T-cell (primary cell): ENCODE measurements around the gene NEK8. TPM values are rescaled to one million over a fixed set of nuclear protein-coding genes. Genes with fewer than 3 reads are reported as not detected.
"Not testable (repeated sequence)": the region's sequence is repeated elsewhere in the genome, so short reads cannot be mapped to it uniquely, and the experiment has no call there.

Experiments
- ATAC-seq, 4 experiments: fragments of 200-7000 bp in 3 of 4; fragments of 150-1000 bp in 1 of 4; cut with Tn5 transposase; replicated peaks in 1 of 4; 1 replicate in 3 of 4; 2 replicates in 1 of 4; pipeline ENCODE4 v1.10.0; 2021; ENCODE audit warnings: moderate library complexity in 3 of 4, mild to moderate bottlenecking in 2 of 4, moderate number of reproducible peaks in 1 of 4
- CTCF ChIA-PET, 2 donors: fragments of 300-600 bp; sonication (Branson Sonifier 250); formaldehyde crosslinking; loops; one replicate each; lab custom pipeline; 2022; ENCODE audit warnings: antibody characterized with exemption in 2 of 2; lab: Charles Lee
- POLR2A ChIA-PET, 2 donors: fragments of 300-600 bp; sonication (Branson Sonifier 250); formaldehyde crosslinking; loops; one replicate each; lab custom pipeline; 2022; ENCODE audit warnings: antibody characterized with exemption in 2 of 2; lab: Charles Lee
- DNase-seq, 35 experiments: peaks; one replicate each; pipeline versions ENCODE4 v3.0.0 to v3.0.0-alpha.2; 2013 to 2023
- H3K27ac ChIP-seq: one replicate; pipeline ENCODE4 v1.5.1; 2013; ENCODE audit warnings: low read length
- H3K27me3 ChIP-seq, 2 experiments: replicated peaks in 1 of 2; 1 replicate in 1 of 2; 2 replicates in 1 of 2; pipeline versions ENCODE4 v1.6.1 to v1.7.0; 2013; ENCODE audit warnings: low read length in 1 of 2, mixed read lengths in 1 of 2; ENCODE audit not compliant: control insufficient read depth in 2 of 2, insufficient read depth in 2 of 2; ENCODE audit errors: extremely low read depth in 1 of 2
- H3K36me3 ChIP-seq, 2 donors: 1 replicate in 1 of 2; 2 replicates in 1 of 2; pipeline versions ENCODE4 v1.6.1 to v1.7.0; 2013; ENCODE audit warnings: low read length in 1 of 2; ENCODE audit not compliant: control insufficient read depth in 2 of 2, insufficient read depth in 1 of 2; ENCODE audit errors: extremely low read depth in 1 of 2
- H3K4me1 ChIP-seq, 2 experiments: 1 replicate in 1 of 2; 2 replicates in 1 of 2; pipeline versions ENCODE4 v1.6.1 to v1.7.0; 2013; ENCODE audit warnings: low read length in 2 of 2, mixed read lengths in 1 of 2; ENCODE audit not compliant: insufficient read depth in 2 of 2, control insufficient read depth in 1 of 2; ENCODE audit errors: extremely low read depth in 1 of 2
- H3K4me3 ChIP-seq, 2 donors: 1 replicate in 1 of 2; 2 replicates in 1 of 2; pipeline versions ENCODE4 v1.5.1 to v1.7.0; 2013; ENCODE audit warnings: mild to moderate bottlenecking in 2 of 2, low read length in 1 of 2, moderate library complexity in 1 of 2; ENCODE audit not compliant: control insufficient read depth in 1 of 2; ENCODE audit errors: extremely low read depth in 1 of 2
- H3K9me3 ChIP-seq: 2 replicates; pipeline ENCODE4 v1.7.0; 2013
- H3K27ac Mint-ChIP-seq, 2 donors: one replicate each; pipeline ENCODE4 v1.8.0; 2020 to 2021; ENCODE audit warnings: mild to moderate bottlenecking in 2 of 2, mixed read lengths in 2 of 2
- H3K27me3 Mint-ChIP-seq, 2 donors: one replicate each; pipeline ENCODE4 v1.8.0; 2021 to 2022; ENCODE audit warnings: mixed read lengths in 2 of 2
- H3K36me3 Mint-ChIP-seq: one replicate; pipeline ENCODE4 v1.8.0; 2021; ENCODE audit warnings: mixed read lengths
- H3K4me1 Mint-ChIP-seq, 3 donors: one replicate each; pipeline ENCODE4 v1.8.0; 2020 to 2022; ENCODE audit warnings: mixed read lengths in 3 of 3, mild to moderate bottlenecking in 1 of 3
- H3K4me3 Mint-ChIP-seq, 3 donors: one replicate each; pipeline ENCODE4 v1.8.0; 2020 to 2022; ENCODE audit warnings: mild to moderate bottlenecking in 3 of 3, mixed read lengths in 3 of 3, moderate library complexity in 3 of 3
- H3K9me3 Mint-ChIP-seq, 3 donors: one replicate each; pipeline ENCODE4 v1.8.0; 2020 to 2022; ENCODE audit warnings: mixed read lengths in 3 of 3
- WGBS: methylation state at CpG from one replicate; pipeline ENCODE4 v1.1.5; 2013; ENCODE audit warnings: missing lambda C conversion rate; ENCODE audit not compliant: insufficient coverage; 5-methylcytosine and 5-hydroxymethylcytosine counted together
- total RNA-seq, 35 experiments: library from RNA in 6 of 35; stranded (reverse) in 6 of 35; fragments of 120-200 nt in 1 of 35; gene quantifications; one replicate each; pipeline versions ENCODE4 v1.2.1 to v1.2.4 and lab custom pipeline; 2013 to 2026

NEK8 gene
- total RNA-seq, 5 donors from 2014 or later (not counting 1 experiment from before 2014, with no cell fraction given), result 7.7 to 13.6 (median 12.7) TPM

DNA sequence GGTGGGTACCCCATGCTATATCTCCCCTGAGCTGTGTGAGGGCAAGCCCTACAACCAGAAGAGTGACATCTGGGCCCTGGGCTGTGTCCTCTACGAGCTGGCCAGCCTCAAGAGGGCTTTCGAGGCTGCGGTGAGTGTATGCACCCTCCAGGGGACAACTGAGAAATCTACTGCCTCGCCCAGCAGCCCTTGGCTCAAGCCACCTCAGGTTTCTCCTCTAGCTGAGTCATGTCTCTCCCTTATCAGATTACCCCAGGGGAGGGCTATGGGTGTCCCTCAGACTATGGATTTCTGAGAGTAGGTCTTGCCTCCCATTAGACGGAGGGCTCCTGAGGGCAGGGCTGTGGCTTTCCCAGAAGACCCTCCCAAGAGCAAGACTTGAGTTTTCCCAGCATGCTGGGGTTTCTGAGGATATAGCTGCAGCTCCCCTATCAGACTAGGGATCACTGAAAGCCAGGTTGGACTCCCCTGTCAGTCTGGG lies 6.7 kb downstream of the NEK8 start:
- Histone ChIP-seq H3K27ac (no peak overlapping the region), H3K27me3 (no peaks in the 10 kb centered on the region), H3K9me3 (no peaks in the 10 kb centered on the region), H3K36me3 (no peaks in the 10 kb centered on the region), H3K4me1 (peaks cover 8 to 20% of the 10 kb centered on the region in 2 experiments), H3K4me3 (no peak overlapping the region)
- ChIA-PET CTCF (interaction anchor here in 1 of 2 donors (0.6 to 0.9 kb wide), 2 partner anchors 29 to 188 kb away, joined by 3 to 5 read pairs; no protein-coding TSS in a partner anchor), POLR2A (interaction anchor here in 1 of 2 donors (0.6 kb wide), 1 partner anchor 22 kb away, joined by 3 read pairs; no protein-coding TSS in a partner anchor)
- WGBS, result 94% methylated on average over 4 of the region's 5 CpGs
- H3K9me3 Mint-ChIP-seq, result no peaks in the 10 kb centered on the region
- no peak overlapping the region for H3K4me3 Mint-ChIP-seq
- H3K4me1 Mint-ChIP-seq, result peaks cover 10 to 15% (median 15%) of the 10 kb centered on the region in 3 donors
- no peak for DNase-seq
- peaks cover 5% of the 10 kb centered on the region for H3K36me3 Mint-ChIP-seq
- H3K27me3 Mint-ChIP-seq, result no peaks in the 10 kb centered on the region
- no peak for ATAC-seq
- H3K27ac Mint-ChIP-seq, result no peak overlapping the region

- H3K36me3 ChIP-seq, H3K9me3 ChIP-seq, H3K27me3 ChIP-seq, H3K4me3 Mint-ChIP-seq, H3K27ac Mint-ChIP-seq, H3K36me3 Mint-ChIP-seq, DNase-seq, H3K27me3 Mint-ChIP-seq, H3K4me3 ChIP-seq, H3K9me3 Mint-ChIP-seq, ATAC-seq, H3K27ac ChIP-seq: not testable (repeated sequence)
- H3K4me1 ChIP-seq, result peaks cover 8 to 21% of the 10 kb centered on the region in 2 experiments
- WGBS, result no CpG with 5 or more reads among the region's 8 CpGs
- POLR2A ChIA-PET, result interaction anchor here in 1 of 2 donors (0.6 kb wide), 1 partner anchor 21 kb away, joined by 3 read pairs; no protein-coding TSS in a partner anchor
- H3K4me1 Mint-ChIP-seq, result peaks cover 10 to 18% (median 15%) of the 10 kb centered on the region in 3 donors
- CTCF ChIA-PET, result interaction anchor here in 1 of 2 donors (0.9 kb wide), 1 partner anchor 28 kb away, joined by 3 read pairs; no protein-coding TSS in a partner anchor
Observed at GRCh38 chr17:28735913-28736769, 7.6 kb downstream of the NEK8 start.

GRCh38 chr17:28737316-28737715 lies 8.7 kb downstream of the NEK8 start:
- H3K27ac Mint-ChIP-seq, result no peak overlapping the region

DNA sequence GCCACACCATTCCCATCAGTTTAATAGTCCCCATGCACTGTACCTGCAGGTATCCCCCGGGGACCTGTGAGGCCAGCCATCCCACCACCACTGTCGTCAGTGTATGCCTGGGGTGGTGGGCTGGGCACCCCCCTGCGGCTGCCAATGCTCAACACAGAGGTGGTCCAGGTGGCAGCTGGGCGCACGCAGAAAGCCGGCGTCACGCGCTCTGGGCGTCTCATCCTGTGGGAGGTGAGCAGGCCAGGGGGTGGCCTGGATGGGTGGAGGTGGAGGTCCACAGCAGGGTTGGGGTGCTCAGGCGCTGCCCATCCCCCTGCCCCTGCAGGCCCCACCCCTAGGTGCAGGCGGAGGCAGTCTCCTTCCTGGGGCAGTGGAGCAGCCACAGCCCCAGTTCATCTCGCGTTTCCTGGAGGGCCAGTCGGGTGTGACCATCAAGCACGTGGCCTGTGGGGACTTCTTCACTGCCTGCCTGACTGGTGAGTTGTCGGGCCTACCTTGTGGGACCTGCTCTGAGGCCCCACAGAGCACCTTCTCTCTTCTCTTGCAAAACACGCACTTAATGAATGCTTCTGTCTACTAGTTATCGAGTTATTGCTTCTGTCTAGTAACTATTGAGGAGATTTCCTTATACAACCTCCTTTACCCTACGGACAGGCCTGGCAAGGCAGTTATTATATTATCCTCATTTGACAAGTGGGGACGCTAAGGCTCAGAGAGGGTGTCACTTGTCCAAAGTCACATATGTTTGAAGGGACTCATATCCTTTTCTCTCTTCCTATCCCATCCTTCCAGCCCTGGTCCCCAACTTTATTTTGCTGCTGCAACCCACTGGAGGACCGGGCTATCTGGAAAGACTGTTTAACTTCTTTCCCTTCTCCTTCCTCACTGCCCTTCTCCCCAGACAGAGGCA lies 9.4 kb downstream of the NEK8 start:
- no peaks in the 10 kb centered on the region for H3K36me3 ChIP-seq
- no peak overlapping the region for H3K27ac ChIP-seq
- H3K4me1 ChIP-seq, result peaks cover 11 to 30% of the 10 kb centered on the region in 2 experiments
- H3K9me3 Mint-ChIP-seq, result no peaks in the 10 kb centered on the region
- DNase-seq (no peak), ATAC-seq (peak in 2 of 4 experiments; percentile 7 to 30)
- no peaks in the 10 kb centered on the region for H3K27me3 ChIP-seq
- WGBS, result 90% methylated on average over 7 of the region's 22 CpGs
- no peaks in the 10 kb centered on the region for H3K9me3 ChIP-seq
- H3K4me1 Mint-ChIP-seq, result peaks cover 10 to 25% (median 15%) of the 10 kb centered on the region in 3 donors
- ChIA-PET POLR2A (interaction anchor here in 1 of 2 donors (0.6 kb wide), 1 partner anchor 100 kb away, joined by 4 read pairs; no protein-coding TSS in a partner anchor), CTCF (no interaction called here)
- H3K4me3 ChIP-seq, result no peak overlapping the region
- H3K36me3 Mint-ChIP-seq, result peaks cover 5% of the 10 kb centered on the region
- peak overlapping the region; percentile 18 to 75 for H3K27ac Mint-ChIP-seq
- H3K4me3 Mint-ChIP-seq, result no peak overlapping the region
- H3K27me3 Mint-ChIP-seq, result no peaks in the 10 kb centered on the region

More at GRCh38 chr17:28737316-28737715, 8.7 kb downstream of the NEK8 start:
- no peaks in the 10 kb centered on the region for H3K36me3 ChIP-seq
- POLR2A ChIA-PET, result interaction anchor here in 1 of 2 donors (0.6 kb wide), 1 partner anchor 100 kb away, joined by 4 read pairs; no protein-coding TSS in a partner anchor
- CTCF ChIA-PET, result no interaction called here
- Mint-ChIP-seq H3K4me1 (peaks cover 10 to 24% (median 15%) of the 10 kb centered on the region in 3 donors), H3K4me3 (no peak overlapping the region), H3K9me3 (no peaks in the 10 kb centered on the region), H3K27me3 (no peaks in the 10 kb centered on the region), H3K36me3 (peaks cover 5% of the 10 kb centered on the region)
- no peaks in the 10 kb centered on the region for H3K9me3 ChIP-seq
- H3K4me1 ChIP-seq, result peaks cover 11 to 29% of the 10 kb centered on the region in 2 experiments
- 96% methylated on average over 11 of the region's 12 CpGs for WGBS
- ATAC-seq, result no peak
- no peak overlapping the region for H3K4me3 ChIP-seq
- no peaks in the 10 kb centered on the region for H3K27me3 ChIP-seq
- no peak overlapping the region for H3K27ac ChIP-seq
- no peak for DNase-seq

DNA sequence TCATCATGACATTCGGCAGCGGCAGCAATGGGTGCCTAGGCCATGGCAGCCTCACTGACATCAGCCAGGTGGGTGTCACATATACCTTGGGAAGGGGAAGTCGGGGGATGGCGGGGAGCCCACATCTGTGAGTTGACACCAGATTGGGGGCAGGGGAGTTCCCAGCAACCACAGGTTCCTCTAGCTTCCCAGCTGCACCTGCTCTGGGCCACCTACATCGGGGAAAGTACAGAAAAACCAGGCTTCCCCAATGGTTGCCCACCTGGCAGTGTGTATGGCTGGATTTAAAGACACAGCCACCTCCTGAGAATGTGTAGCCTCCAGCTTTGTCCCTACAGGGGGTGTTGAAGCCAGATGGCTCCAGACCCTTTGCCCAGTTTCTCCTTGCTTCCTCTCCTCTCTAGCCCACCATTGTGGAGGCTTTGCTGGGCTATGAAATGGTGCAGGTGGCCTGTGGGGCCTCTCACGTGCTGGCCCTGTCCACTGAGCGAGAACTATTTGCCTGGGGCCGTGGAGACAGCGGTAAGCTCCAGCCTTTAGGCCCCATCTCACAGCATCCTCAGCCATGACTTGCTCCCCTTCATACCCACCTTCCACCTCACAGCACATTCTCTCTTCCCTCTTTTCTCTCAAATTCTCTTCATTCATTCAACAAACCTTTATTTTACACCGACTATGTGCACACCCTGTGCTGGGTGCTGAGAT lies 10.2 kb downstream of the NEK8 start:
- no peaks in the 10 kb centered on the region for H3K9me3 Mint-ChIP-seq
- DNase-seq (peak in 29 of 35 experiments; percentile 41 to 80 (median 60)), ATAC-seq (peak in 2 of 4 experiments; percentile 22 to 86)
- no peaks in the 10 kb centered on the region for H3K36me3 ChIP-seq
- H3K27me3 Mint-ChIP-seq, result no peaks in the 10 kb centered on the region
- no peaks in the 10 kb centered on the region for H3K27me3 ChIP-seq
- H3K4me1 ChIP-seq, result peaks cover 11 to 37% of the 10 kb centered on the region in 2 experiments
- CTCF ChIA-PET, result interaction anchor here in 1 of 2 donors (0.6 kb wide), 1 partner anchor 903 kb away, joined by 5 read pairs; no protein-coding TSS in a partner anchor
- H3K4me3 ChIP-seq, result no peak overlapping the region
- WGBS, result 52% methylated on average over 8 of the region's 10 CpGs
- peak overlapping the region; percentile 34 for H3K27ac ChIP-seq
- POLR2A ChIA-PET, result no interaction called here
- H3K4me3 Mint-ChIP-seq, result no peak overlapping the region
- peaks cover 5% of the 10 kb centered on the region for H3K36me3 Mint-ChIP-seq
- no peaks in the 10 kb centered on the region for H3K9me3 ChIP-seq
- peak overlapping the region; percentile 18 to 75 for H3K27ac Mint-ChIP-seq
- peaks cover 10 to 27% (median 15%) of the 10 kb centered on the region in 3 donors for H3K4me1 Mint-ChIP-seq
